MCF 10A (cell line): ENCODE measurements around the gene IFI27L1. TPM values are rescaled to one million over a fixed set of nuclear protein-coding genes. Genes with fewer than 3 reads are reported as not detected.

Experiments
- BruUV-seq: library from RNA; stranded (reverse); fragments of 400-500 nt; replicated peaks from 2 replicates; lab custom pipeline; 2021; lab: Mats Ljungman, UMichigan
- CTCF ChIA-PET: fragments of 300-600 bp; sonication (Branson Sonifier 250); formaldehyde crosslinking; extraction: SDS; loops from one replicate; lab custom pipeline; 2021; ENCODE audit warnings: antibody characterized with exemption, inconsistent platforms; lab: Yijun Ruan, JAX
- POLR2A ChIA-PET: fragments of 300-600, 350-650 bp; sonication (Branson Sonifier 250); formaldehyde crosslinking; extraction: SDS; loops from one replicate; lab custom pipeline; 2020; ENCODE audit warnings: antibody characterized with exemption, inconsistent platforms; lab: Yijun Ruan, JAX
- DNase-seq: peaks from one replicate; pipeline ENCODE4 v3.0.0-alpha.2; 2018; ENCODE audit not compliant: unreplicated experiment
- H3K27ac Mint-ChIP-seq: one replicate; pipeline ENCODE4 v1.8.0; 2022; ENCODE audit warnings: mild to moderate bottlenecking, low read depth, mixed read lengths; ENCODE audit not compliant: unreplicated experiment
- H3K27me3 Mint-ChIP-seq: one replicate; pipeline ENCODE4 v1.8.0; 2022; ENCODE audit warnings: mixed read lengths; ENCODE audit not compliant: insufficient read depth, unreplicated experiment
- H3K36me3 Mint-ChIP-seq: one replicate; pipeline ENCODE4 v1.8.0; 2022; ENCODE audit warnings: mild to moderate bottlenecking, moderate library complexity, mixed read lengths; ENCODE audit not compliant: insufficient read depth, unreplicated experiment
- H3K4me1 Mint-ChIP-seq: one replicate; pipeline ENCODE4 v1.8.0; 2022; ENCODE audit warnings: mixed read lengths; ENCODE audit not compliant: insufficient read depth, unreplicated experiment
- H3K4me3 Mint-ChIP-seq: one replicate; pipeline ENCODE4 v1.8.0; 2022; ENCODE audit warnings: mild to moderate bottlenecking, moderate library complexity, mixed read lengths; ENCODE audit not compliant: unreplicated experiment
- H3K9me3 Mint-ChIP-seq: one replicate; pipeline ENCODE4 v1.8.0; 2022; ENCODE audit warnings: mixed read lengths; ENCODE audit not compliant: unreplicated experiment
- CTCF ChIP-seq: fragments of 200-600 bp; IDR thresholded peaks from one replicate; pipeline ENCODE4 v1.8.0; 2022; ENCODE audit warnings: antibody characterized with exemption, mild to moderate bottlenecking; ENCODE audit not compliant: unreplicated experiment
- intact Hi-C: fragments of 100-400 bp; cut with micrococcal nuclease; formaldehyde crosslinking; loops from 2 replicates; pipeline ENCODE4 v1.14.1; 2022
- total RNA-seq: library from RNA; stranded (reverse); gene quantifications from 2 replicates; pipeline ENCODE4 v1.2.3, GENCODE V29; 2022

Gene IFI27L1
- total RNA-seq, 1 experiment from 2014 or later, result 18.4 TPM

- POLR2A ChIA-PET, result interaction anchor here (1.2 kb wide), 1 partner anchor 15 kb away, joined by 3 read pairs; the partner anchor contains the start of gene IFI27L2
- no peak for DNase-seq
- Mint-ChIP-seq H3K4me3 (no peak overlapping the region), H3K27me3 (no peaks in the 10 kb centered on the region), H3K9me3 (no peaks in the 10 kb centered on the region), H3K36me3 (no peaks in the 10 kb centered on the region), H3K27ac (no peak overlapping the region), H3K4me1 (peaks cover 33% of the 10 kb centered on the region)
- CTCF ChIA-PET, result interaction anchor here (1.4 kb wide), 2 partner anchors 14 to 22 kb away, joined by 4 to 6 read pairs; partner anchors contain the start of gene IFI27L2
- BruUV-seq, result no TSS peak
- intact Hi-C loops, result no loop called here
- TF ChIP-seq CTCF, result no peak
Measured at GRCh38 chr14:94114589-94115057, 33.5 kb downstream of the IFI27L1 start.

GRCh38 chr14:94115058-94115591, 34.0 kb downstream of the IFI27L1 start:
- ChIA-PET CTCF (interaction anchor here (0.6 to 1.4 kb wide), 3 partner anchors 14 to 169 kb away, joined by 3 to 6 read pairs (median 3); partner anchors contain the start of gene IFI27L2), POLR2A (interaction anchor here (1.2 kb wide), 1 partner anchor 14 kb away, joined by 3 read pairs; the partner anchor contains the start of gene IFI27L2)
- peak; percentile 25 for DNase-seq
- Mint-ChIP-seq H3K27ac (no peak overlapping the region), H3K4me3 (no peak overlapping the region), H3K27me3 (no peaks in the 10 kb centered on the region), H3K36me3 (no peaks in the 10 kb centered on the region), H3K9me3 (no peaks in the 10 kb centered on the region), H3K4me1 (peaks cover 29% of the 10 kb centered on the region)
- TF ChIP-seq CTCF, result no peak
- BruUV-seq, result no TSS peak
- intact Hi-C loops, result no loop called here

- H3K9me3 Mint-ChIP-seq, result peaks cover 3% of the 10 kb centered on the region
- DNase-seq, result no peak
- H3K27ac Mint-ChIP-seq, result no peak overlapping the region
- H3K4me3 Mint-ChIP-seq, result no peak overlapping the region
- POLR2A ChIA-PET, result interaction anchor here (1.2 kb wide), 1 partner anchor 14 kb away, joined by 3 read pairs; the partner anchor contains the start of gene IFI27L2
- peaks cover 1% of the 10 kb centered on the region for H3K36me3 Mint-ChIP-seq
- CTCF ChIA-PET, result interaction anchor here (0.6 to 1.4 kb wide), 4 partner anchors 9 to 169 kb away, joined by 3 to 6 read pairs (median 3); partner anchors contain the start of gene IFI27L2
- no peaks in the 10 kb centered on the region for H3K27me3 Mint-ChIP-seq
- no TSS peak for BruUV-seq
- TF ChIP-seq CTCF, result no peak
- peaks cover 24% of the 10 kb centered on the region for H3K4me1 Mint-ChIP-seq
- intact Hi-C loops, result no loop called here
Measured at GRCh38 chr14:94115631-94116030, 34.5 kb downstream of the IFI27L1 start.

GRCh38 chr14:94116701-94117100, 35.6 kb downstream of the IFI27L1 start:
- Mint-ChIP-seq H3K4me1 (peaks cover 27% of the 10 kb centered on the region), H3K36me3 (peaks cover 6% of the 10 kb centered on the region), H3K27ac (no peak overlapping the region), H3K4me3 (no peak overlapping the region), H3K27me3 (no peaks in the 10 kb centered on the region), H3K9me3 (peaks cover 8% of the 10 kb centered on the region)
- no peak for TF ChIP-seq CTCF
- CTCF ChIA-PET, result interaction anchor here (0.7 to 2.1 kb wide), 2 partner anchors 8 to 15 kb away, joined by 3 to 8 read pairs; no protein-coding TSS in a partner anchor
- POLR2A ChIA-PET, result no interaction called here
- DNase-seq, result no peak
- intact Hi-C loops, result no loop called here
- BruUV-seq, result no TSS peak
